ENCODE measurements around the gene TNIK.

DNA sequence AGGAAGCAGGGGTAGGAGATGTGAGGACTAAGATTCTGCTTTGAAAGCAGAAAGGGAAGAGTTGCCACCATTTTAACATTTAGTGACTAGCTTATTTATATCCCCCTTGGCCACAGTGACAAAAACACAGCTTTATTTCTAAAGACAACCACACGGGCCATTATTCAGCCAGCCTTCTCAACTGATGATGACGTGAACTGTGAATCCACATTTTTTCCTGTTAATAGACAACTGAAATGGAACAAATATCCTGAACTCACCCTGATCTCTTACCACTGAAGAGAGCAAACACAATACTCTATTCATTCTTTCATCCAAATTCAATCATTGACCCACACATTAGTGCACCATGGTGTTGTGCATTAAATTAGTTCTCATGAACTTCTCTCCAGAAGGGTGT, 145.1 kb downstream of the TNIK start:
- TF ChIP-seq POLR2A (IDR thresholded peaks at IDR 0.05; ENCODE audit: extremely low read depth, insufficient read length) (no peak), MYC (IDR thresholded peaks at IDR 0.05; ENCODE audit: low read depth, low read length) (no peak)
- TF ChIP-seq, protein P1, sequence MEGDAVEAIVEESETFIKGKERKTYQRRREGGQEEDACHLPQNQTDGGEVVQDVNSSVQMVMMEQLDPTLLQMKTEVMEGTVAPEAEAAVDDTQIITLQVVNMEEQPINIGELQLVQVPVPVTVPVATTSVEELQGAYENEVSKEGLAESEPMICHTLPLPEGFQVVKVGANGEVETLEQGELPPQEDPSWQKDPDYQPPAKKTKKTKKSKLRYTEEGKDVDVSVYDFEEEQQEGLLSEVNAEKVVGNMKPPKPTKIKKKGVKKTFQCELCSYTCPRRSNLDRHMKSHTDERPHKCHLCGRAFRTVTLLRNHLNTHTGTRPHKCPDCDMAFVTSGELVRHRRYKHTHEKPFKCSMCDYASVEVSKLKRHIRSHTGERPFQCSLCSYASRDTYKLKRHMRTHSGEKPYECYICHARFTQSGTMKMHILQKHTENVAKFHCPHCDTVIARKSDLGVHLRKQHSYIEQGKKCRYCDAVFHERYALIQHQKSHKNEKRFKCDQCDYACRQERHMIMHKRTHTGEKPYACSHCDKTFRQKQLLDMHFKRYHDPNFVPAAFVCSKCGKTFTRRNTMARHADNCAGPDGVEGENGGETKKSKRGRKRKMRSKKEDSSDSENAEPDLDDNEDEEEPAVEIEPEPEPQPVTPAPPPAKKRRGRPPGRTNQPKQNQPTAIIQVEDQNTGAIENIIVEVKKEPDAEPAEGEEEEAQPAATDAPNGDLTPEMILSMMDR (IDR thresholded peaks at IDR 0.05; ENCODE audit: low read depth, low read length) = no peak

All from NB4 (cell line).